Loucy (cell line): ENCODE measurements around the gene SCPEP1.

Experiments used
- EZH2phosphoT487 ChIP-seq: fragments of 200-600 bp; IDR thresholded peaks from 2 replicates; pipeline ENCODE4 v1.6.1; 2018; ENCODE audit warnings: antibody characterized with exemption, mild to moderate bottlenecking, moderate library complexity, borderline replicate concordance
- TF ChIP-seq, protein P1 (sequence below): fragments of 200-600 bp; sonication (generic); conservative IDR thresholded peaks from 2 replicates; pipeline ENCODE4 v1.5.1; 2014; ENCODE audit warnings: mild to moderate bottlenecking, antibody characterized with exemption, low read length

DNA sequence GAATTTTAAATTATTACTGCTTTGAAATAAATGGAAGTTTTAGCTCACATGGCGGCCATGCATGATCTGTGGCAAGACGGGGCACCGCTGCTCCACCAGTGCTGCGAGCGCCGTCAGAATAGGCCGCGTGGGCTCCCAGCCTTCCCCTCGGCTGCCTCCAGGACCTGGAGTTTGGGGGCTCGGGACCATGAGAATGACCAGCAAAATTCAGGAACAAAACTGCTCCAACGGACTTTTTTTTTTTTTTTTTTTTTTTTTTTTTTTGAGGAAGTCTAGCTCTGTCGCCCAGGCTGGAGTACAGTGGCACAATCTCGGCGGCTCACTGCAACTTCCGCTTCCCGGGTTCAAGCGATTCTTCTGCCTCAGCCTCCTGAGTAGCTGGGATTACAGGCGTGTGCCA lies 68.8 kb downstream of the SCPEP1 start:
- TF ChIP-seq, protein P1, sequence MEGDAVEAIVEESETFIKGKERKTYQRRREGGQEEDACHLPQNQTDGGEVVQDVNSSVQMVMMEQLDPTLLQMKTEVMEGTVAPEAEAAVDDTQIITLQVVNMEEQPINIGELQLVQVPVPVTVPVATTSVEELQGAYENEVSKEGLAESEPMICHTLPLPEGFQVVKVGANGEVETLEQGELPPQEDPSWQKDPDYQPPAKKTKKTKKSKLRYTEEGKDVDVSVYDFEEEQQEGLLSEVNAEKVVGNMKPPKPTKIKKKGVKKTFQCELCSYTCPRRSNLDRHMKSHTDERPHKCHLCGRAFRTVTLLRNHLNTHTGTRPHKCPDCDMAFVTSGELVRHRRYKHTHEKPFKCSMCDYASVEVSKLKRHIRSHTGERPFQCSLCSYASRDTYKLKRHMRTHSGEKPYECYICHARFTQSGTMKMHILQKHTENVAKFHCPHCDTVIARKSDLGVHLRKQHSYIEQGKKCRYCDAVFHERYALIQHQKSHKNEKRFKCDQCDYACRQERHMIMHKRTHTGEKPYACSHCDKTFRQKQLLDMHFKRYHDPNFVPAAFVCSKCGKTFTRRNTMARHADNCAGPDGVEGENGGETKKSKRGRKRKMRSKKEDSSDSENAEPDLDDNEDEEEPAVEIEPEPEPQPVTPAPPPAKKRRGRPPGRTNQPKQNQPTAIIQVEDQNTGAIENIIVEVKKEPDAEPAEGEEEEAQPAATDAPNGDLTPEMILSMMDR = no peak
- no peak for TF ChIP-seq EZH2phosphoT487
